Endothelial cell (in vitro differentiated cells): ENCODE data around the gene RASSF4. TPM values are rescaled to one million over a fixed set of nuclear protein-coding genes. Genes with fewer than 3 reads are reported as not detected.

Experiments
- DNase-seq: peaks from one replicate; pipeline ENCODE4 v3.0.0; 2021; ENCODE audit warnings: low spot score
- H3K27ac Mint-ChIP-seq: one replicate; pipeline ENCODE4 v1.8.0; 2021; ENCODE audit warnings: mixed read lengths, inconsistent platforms; ENCODE audit not compliant: unreplicated experiment
- H3K27me3 Mint-ChIP-seq: one replicate; pipeline ENCODE4 v1.8.0; 2021; ENCODE audit warnings: mild to moderate bottlenecking, moderate library complexity, mixed read lengths, inconsistent platforms; ENCODE audit not compliant: unreplicated experiment
- H3K36me3 Mint-ChIP-seq: one replicate; pipeline ENCODE4 v1.8.0; 2021; ENCODE audit warnings: mild to moderate bottlenecking, low read depth, mixed read lengths, inconsistent platforms; ENCODE audit not compliant: unreplicated experiment
- H3K4me1 Mint-ChIP-seq: one replicate; pipeline ENCODE4 v1.8.0; 2021; ENCODE audit warnings: mild to moderate bottlenecking, mixed read lengths, inconsistent platforms; ENCODE audit not compliant: unreplicated experiment
- H3K4me3 Mint-ChIP-seq: one replicate; pipeline ENCODE4 v1.8.0; 2021; ENCODE audit warnings: mild to moderate bottlenecking, mixed read lengths, inconsistent platforms; ENCODE audit not compliant: unreplicated experiment
- H3K9me3 Mint-ChIP-seq: one replicate; pipeline ENCODE4 v1.8.0; 2021; ENCODE audit warnings: mixed read lengths, inconsistent platforms; ENCODE audit not compliant: unreplicated experiment
- total RNA-seq: library from RNA; stranded (reverse); fragmentation: NEBNext Ultra II Directional; extraction: Animal tissue kit (Norgen Biotek cat#: 25700); gene quantifications from one replicate; pipeline ENCODE4 v1.2.1, GENCODE V29; 2021; ENCODE audit not compliant: unreplicated experiment
- TF ChIP-seq, protein P1 (sequence below): fragments of 200-600 bp; sonication (generic); IDR thresholded peaks from one replicate; pipeline ENCODE4 v1.5.0; 2021; ENCODE audit warnings: antibody characterized with exemption; ENCODE audit not compliant: unreplicated experiment

RASSF4 gene
- total RNA-seq, 1 donor from 2014 or later, result 9.6 TPM

DNA sequence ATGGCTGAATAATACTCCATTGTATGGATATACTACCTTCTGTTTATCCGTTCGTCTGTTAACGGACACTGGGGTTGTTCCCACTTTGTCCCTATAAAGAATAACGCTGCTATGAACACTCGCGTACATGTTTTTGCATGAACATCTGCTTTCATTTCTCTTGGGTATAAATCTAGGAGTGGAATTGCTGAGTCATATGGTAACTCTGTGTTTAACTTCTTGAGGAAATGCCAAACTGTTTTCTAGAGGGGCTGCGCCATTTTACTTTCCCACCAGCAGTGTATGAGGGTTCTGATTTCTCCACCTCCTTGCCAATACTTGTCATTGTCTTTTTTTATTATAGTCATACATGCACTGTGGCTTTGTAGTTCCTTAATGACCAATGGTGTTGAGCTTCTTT lies 20.6 kb upstream of the RASSF4 start:
- peaks cover 2% of the 10 kb centered on the region for H3K27me3 Mint-ChIP-seq

DNA sequence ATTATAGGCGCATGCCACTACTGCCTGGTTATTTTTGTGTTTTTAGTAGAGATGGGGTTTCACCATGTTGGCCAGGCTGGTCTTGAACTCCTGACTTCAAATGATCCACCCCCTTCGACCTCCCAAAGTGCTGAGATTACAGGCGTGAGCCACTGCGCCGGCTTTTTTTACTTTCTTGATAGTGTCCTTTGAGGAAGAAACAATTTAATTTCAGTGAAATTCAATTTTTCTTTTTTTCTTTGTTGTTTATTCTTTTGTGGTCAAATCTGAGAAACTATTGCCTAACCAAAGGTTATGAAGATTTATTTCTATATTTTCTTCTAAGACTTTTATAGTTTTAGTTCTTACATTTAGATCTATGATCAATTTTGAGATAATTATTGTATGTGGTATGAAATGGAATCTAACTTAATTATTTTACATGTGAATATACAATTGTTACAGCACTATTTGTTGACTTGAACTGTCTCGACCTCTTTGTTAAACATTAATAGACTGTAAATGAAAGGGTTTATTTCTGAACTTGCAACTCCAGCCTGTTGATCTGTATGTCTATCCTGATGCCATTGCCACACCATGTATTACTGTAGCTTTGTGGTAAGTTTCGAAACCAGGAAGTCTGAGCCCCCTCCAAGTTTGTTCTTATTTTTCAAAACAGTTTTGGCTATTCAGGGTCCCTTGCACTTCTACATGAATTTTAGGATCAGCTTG lies 19.8 kb upstream of the RASSF4 start:
- H3K27me3 Mint-ChIP-seq, result peaks cover 2% of the 10 kb centered on the region
- DNase-seq, result no peak
- TF ChIP-seq, protein P1, sequence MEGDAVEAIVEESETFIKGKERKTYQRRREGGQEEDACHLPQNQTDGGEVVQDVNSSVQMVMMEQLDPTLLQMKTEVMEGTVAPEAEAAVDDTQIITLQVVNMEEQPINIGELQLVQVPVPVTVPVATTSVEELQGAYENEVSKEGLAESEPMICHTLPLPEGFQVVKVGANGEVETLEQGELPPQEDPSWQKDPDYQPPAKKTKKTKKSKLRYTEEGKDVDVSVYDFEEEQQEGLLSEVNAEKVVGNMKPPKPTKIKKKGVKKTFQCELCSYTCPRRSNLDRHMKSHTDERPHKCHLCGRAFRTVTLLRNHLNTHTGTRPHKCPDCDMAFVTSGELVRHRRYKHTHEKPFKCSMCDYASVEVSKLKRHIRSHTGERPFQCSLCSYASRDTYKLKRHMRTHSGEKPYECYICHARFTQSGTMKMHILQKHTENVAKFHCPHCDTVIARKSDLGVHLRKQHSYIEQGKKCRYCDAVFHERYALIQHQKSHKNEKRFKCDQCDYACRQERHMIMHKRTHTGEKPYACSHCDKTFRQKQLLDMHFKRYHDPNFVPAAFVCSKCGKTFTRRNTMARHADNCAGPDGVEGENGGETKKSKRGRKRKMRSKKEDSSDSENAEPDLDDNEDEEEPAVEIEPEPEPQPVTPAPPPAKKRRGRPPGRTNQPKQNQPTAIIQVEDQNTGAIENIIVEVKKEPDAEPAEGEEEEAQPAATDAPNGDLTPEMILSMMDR, result no peak

More for the DNA sequence above, 20.6 kb upstream of the RASSF4 start:
- Mint-ChIP-seq H3K4me3 (no peak overlapping the region), H3K36me3 (peaks cover 4% of the 10 kb centered on the region), H3K27ac (no peak overlapping the region), H3K9me3 (no peaks in the 10 kb centered on the region), H3K4me1 (peaks cover 5% of the 10 kb centered on the region)
- TF ChIP-seq, protein P1, result no peak
- DNase-seq, result no peak

DNA sequence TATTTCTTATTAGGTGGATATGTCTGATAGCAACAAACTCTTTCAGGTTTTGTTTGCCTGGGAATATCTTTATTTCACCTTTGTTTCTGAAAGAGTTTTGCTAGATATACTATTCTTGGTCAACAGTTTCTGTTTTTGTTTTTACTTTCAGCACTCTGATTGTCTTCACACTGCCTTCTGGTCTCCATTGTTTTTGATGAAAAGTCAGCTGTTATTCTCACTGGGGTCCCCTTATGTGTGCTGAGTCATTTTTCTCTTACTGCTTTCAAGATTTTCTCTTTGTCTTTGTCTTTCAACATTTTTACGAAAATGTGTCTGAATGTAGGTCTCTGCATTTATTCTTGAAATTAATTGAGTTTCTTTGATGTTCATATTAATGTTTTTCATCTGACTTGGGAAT lies 15.2 kb upstream of the RASSF4 start:
- TF ChIP-seq, protein P1, result no peak
- Mint-ChIP-seq H3K4me1 (peaks cover 14% of the 10 kb centered on the region), H3K36me3 (no peaks in the 10 kb centered on the region), H3K27ac (no peak overlapping the region), H3K27me3 (no peaks in the 10 kb centered on the region), H3K9me3 (no peaks in the 10 kb centered on the region), H3K4me3 (no peak overlapping the region)
- DNase-seq, result no peak

More for the DNA sequence above, 19.8 kb upstream of the RASSF4 start:
- H3K36me3 Mint-ChIP-seq, result no peaks in the 10 kb centered on the region
- no peak overlapping the region for H3K27ac Mint-ChIP-seq
- H3K4me1 Mint-ChIP-seq, result peaks cover 5% of the 10 kb centered on the region
- no peak overlapping the region for H3K4me3 Mint-ChIP-seq
- H3K9me3 Mint-ChIP-seq, result no peaks in the 10 kb centered on the region

- no peak for DNase-seq
- no peak overlapping the region for H3K4me3 Mint-ChIP-seq
- TF ChIP-seq, protein P1, result no peak
- H3K9me3 Mint-ChIP-seq, result no peaks in the 10 kb centered on the region
- peaks cover 4% of the 10 kb centered on the region for H3K27me3 Mint-ChIP-seq
- H3K36me3 Mint-ChIP-seq, result no peaks in the 10 kb centered on the region
- H3K27ac Mint-ChIP-seq, result no peak overlapping the region
- H3K4me1 Mint-ChIP-seq, result peaks cover 14% of the 10 kb centered on the region
These were observed 13.4 kb upstream of the RASSF4 start for GRCh38 chr10:44946205-44946604.

DNA sequence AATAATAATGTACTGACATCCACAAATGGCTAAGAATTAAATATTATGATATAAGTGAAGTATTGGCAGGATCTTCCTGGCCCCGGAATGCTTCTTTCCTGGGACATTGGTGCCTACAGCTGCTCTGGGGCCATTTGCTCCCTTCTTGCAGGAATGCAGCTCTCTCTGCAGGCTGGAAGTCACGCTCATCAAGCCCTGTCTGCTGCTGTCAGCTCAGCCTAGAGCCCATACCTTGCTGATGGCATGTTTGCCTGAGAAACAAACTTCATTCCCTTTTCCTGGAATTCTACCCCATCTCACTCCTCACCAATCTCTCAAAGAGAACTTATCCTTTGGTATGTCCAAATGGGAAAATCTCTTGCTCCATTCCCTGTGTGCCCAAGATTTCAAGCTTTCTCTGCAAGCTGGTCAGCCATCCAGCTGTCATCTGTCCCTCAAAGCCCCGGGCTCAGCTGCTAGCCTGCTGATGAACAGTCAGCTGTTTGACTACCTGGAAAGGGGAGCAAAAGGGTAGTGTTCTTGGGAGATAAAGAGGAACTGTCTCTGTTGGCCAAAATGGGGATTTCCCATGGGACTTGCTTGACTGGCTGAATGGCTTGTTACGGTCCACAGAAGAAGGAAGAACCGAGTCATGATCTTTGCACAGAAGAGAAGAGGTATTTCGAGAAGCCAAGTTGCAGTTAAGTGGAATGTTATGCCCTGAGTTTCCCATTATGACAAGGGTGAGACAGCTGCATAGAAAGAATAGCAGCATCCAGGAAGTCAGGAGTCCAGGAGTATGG lies 12.0 kb upstream of the RASSF4 start:
- TF ChIP-seq, protein P1, result no peak
- H3K4me1 Mint-ChIP-seq, result peaks cover 15% of the 10 kb centered on the region
- no peak overlapping the region for H3K27ac Mint-ChIP-seq
- no peak for DNase-seq
- no peaks in the 10 kb centered on the region for H3K36me3 Mint-ChIP-seq
- H3K4me3 Mint-ChIP-seq, result no peak overlapping the region
- no peaks in the 10 kb centered on the region for H3K9me3 Mint-ChIP-seq
- peaks cover 4% of the 10 kb centered on the region for H3K27me3 Mint-ChIP-seq
